CD4-positive, alpha-beta T cell (primary cell): Measurements from ENCODE around the gene OR8B2. TPM values are rescaled to one million over a fixed set of nuclear protein-coding genes. Genes with fewer than 3 reads are reported as not detected.

ENCODE experiments used
- ATAC-seq: fragments of 200-7000 bp; cut with Tn5 transposase; one replicate; pipeline ENCODE4 v1.10.0; 2022; ENCODE audit warnings: mild to moderate bottlenecking; ENCODE audit not compliant: poor library complexity
- CTCF ChIA-PET: fragments of 350-600 bp; sonication (Branson Sonifier 250); formaldehyde crosslinking; loops from one replicate; lab custom pipeline; 2021; ENCODE audit warnings: antibody characterized with exemption, inconsistent platforms; lab: Charles Lee
- POLR2A ChIA-PET: fragments of 350-600 bp; sonication (Branson Sonifier 250); formaldehyde crosslinking; loops from one replicate; lab custom pipeline; 2021; ENCODE audit warnings: antibody characterized with exemption, inconsistent platforms; lab: Charles Lee
- DNase-seq, 14 experiments: peaks; one replicate each; pipeline ENCODE4 v3.0.0-alpha.2; 2013 to 2020; ENCODE audit warnings: mixed read lengths in 2 of 14
- H3K27ac ChIP-seq, 2 donors: one replicate each; pipeline versions ENCODE4 v1.5.1 to v1.7.0; 2013; ENCODE audit warnings: low read length in 2 of 2, low read depth in 1 of 2, mild to moderate bottlenecking in 1 of 2
- H3K27me3 ChIP-seq, 2 experiments: 1 replicate in 1 of 2; 2 replicates in 1 of 2; pipeline versions ENCODE4 v1.6.1 to v1.7.0; 2013; ENCODE audit warnings: low read length in 2 of 2, control low read depth in 1 of 2, mild to moderate bottlenecking in 1 of 2, moderate library complexity in 1 of 2; ENCODE audit not compliant: insufficient read depth in 2 of 2, control insufficient read depth in 1 of 2
- H3K36me3 ChIP-seq: one replicate; pipeline ENCODE4 v1.6.1; 2013; ENCODE audit warnings: low read length, control low read depth; ENCODE audit not compliant: insufficient read depth
- H3K4me1 ChIP-seq: one replicate; pipeline ENCODE4 v1.6.1; 2013; ENCODE audit warnings: low read length, control low read depth; ENCODE audit not compliant: insufficient read depth
- H3K4me3 ChIP-seq: one replicate; pipeline ENCODE4 v1.5.1; 2013; ENCODE audit warnings: mild to moderate bottlenecking, low read length, moderate library complexity
- H3K9me3 ChIP-seq, 2 experiments: 1 replicate in 1 of 2; 2 replicates in 1 of 2; pipeline versions ENCODE4 v1.6.1 to v1.7.0; 2013; ENCODE audit warnings: low read length in 2 of 2, mild to moderate bottlenecking in 2 of 2, control low read depth in 1 of 2, moderate library complexity in 1 of 2; ENCODE audit not compliant: control insufficient read depth in 1 of 2, insufficient read depth in 1 of 2
- H3K27ac Mint-ChIP-seq: one replicate; pipeline ENCODE4 v1.8.0; 2020; ENCODE audit warnings: mixed read lengths
- H3K27me3 Mint-ChIP-seq: one replicate; pipeline ENCODE4 v1.8.0; 2021; ENCODE audit warnings: mixed read lengths
- H3K36me3 Mint-ChIP-seq: one replicate; pipeline ENCODE4 v1.8.0; 2021; ENCODE audit warnings: low read depth, mixed read lengths
- H3K4me1 Mint-ChIP-seq: one replicate; pipeline ENCODE4 v1.8.0; 2021; ENCODE audit warnings: low read depth, mixed read lengths
- H3K4me3 Mint-ChIP-seq: one replicate; pipeline ENCODE4 v1.8.0; 2020; ENCODE audit warnings: mild to moderate bottlenecking, mixed read lengths
- H3K9me3 Mint-ChIP-seq: one replicate; pipeline ENCODE4 v1.8.0; 2020; ENCODE audit warnings: mixed read lengths
- intact Hi-C, 2 experiments: fragments of 100-400 bp; cut with DNase I in 1 of 2; cut with micrococcal nuclease in 1 of 2; formaldehyde crosslinking; loops; one replicate each; pipeline versions ENCODE4 v1.15.1 to v1.9.0; 2023 to 2025; cut with DNase I, micrococcal nuclease
- total RNA-seq, 174 experiments: library from RNA in 2 of 174; stranded (reverse) in 2 of 174; gene quantifications; one replicate each; pipeline ENCODE4 v1.2.3 and lab custom pipeline; 2021 to 2026
- TF ChIP-seq, protein P1 (sequence below): fragments of 200-600 bp; IDR thresholded peaks from one replicate; pipeline ENCODE4 v1.8.0; 2022; ENCODE audit warnings: antibody characterized with exemption, mild to moderate bottlenecking

The OR8B2 gene
- total RNA-seq, 2 experiments from 2014 or later, result not detected

DNA sequence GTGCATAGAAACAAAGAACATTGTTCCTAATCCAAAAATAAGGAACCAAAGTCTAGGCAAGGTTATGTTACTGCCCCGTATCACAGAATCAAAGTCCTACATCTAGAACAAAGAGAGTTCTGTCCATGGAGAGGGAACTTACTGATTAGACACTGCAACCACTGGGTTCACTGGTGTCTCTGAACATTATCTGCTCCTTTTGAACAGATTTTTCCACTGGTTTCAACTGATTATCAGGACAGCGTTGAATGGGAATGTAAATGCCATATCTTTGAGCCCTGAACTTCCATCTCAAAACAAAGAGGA is 44.2 kb downstream of the OR8B2 start:
- Histone ChIP-seq H3K4me3 (no peak overlapping the region), H3K36me3 (no peaks in the 10 kb centered on the region), H3K27ac (no peak overlapping the region), H3K27me3 (no peaks in the 10 kb centered on the region), H3K4me1 (no peaks in the 10 kb centered on the region), H3K9me3 (no peaks in the 10 kb centered on the region)
- ATAC-seq, result no peak
- peaks cover 2% of the 10 kb centered on the region for H3K9me3 Mint-ChIP-seq
- no peak overlapping the region for H3K4me3 Mint-ChIP-seq
- CTCF ChIA-PET, result no interaction called here
- H3K27me3 Mint-ChIP-seq, result peaks cover 6% of the 10 kb centered on the region
- H3K4me1 Mint-ChIP-seq, result no peaks in the 10 kb centered on the region
- no peak overlapping the region for H3K27ac Mint-ChIP-seq
- POLR2A ChIA-PET, result no interaction called here
- H3K36me3 Mint-ChIP-seq, result no peaks in the 10 kb centered on the region
- no peak for DNase-seq
- TF ChIP-seq, protein P1, sequence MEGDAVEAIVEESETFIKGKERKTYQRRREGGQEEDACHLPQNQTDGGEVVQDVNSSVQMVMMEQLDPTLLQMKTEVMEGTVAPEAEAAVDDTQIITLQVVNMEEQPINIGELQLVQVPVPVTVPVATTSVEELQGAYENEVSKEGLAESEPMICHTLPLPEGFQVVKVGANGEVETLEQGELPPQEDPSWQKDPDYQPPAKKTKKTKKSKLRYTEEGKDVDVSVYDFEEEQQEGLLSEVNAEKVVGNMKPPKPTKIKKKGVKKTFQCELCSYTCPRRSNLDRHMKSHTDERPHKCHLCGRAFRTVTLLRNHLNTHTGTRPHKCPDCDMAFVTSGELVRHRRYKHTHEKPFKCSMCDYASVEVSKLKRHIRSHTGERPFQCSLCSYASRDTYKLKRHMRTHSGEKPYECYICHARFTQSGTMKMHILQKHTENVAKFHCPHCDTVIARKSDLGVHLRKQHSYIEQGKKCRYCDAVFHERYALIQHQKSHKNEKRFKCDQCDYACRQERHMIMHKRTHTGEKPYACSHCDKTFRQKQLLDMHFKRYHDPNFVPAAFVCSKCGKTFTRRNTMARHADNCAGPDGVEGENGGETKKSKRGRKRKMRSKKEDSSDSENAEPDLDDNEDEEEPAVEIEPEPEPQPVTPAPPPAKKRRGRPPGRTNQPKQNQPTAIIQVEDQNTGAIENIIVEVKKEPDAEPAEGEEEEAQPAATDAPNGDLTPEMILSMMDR, result no peak
- intact Hi-C loops, result no loop called here

DNA sequence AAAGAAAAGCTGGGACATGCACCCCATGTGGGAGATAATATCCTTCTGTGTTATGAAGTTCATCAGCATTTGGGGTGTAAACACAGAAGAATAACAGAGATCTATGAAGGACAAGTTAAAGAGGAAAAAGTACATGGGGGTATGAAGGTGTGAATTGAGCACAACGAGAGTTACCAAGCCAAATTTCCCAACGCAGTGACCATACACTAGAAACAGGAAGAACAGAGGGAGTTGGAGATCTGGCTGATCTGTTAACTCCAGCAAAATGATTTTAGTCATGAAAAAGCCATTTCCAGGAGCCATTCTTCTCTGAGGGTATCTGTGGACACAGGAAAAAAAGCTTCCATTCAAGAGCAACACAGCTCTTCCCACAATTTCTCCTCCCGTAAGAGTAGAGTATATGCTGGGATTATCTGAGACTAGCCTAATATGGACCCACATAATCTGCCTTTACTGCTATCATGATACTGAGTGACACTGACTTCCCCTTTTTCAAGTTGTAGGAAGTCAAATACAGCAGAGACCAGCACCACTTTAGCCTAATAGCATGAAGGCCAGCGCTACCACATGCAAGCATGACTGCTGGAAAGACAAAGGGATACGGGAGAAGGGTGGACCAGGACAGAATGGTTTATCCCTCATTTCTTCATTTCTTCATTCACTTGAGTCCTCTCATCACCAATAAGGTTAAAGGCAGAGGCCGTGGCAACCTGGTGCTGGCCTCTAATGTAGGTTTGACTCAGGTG is 44.7 kb downstream of the OR8B2 start:
- intact Hi-C loops, result no loop called here
- Histone ChIP-seq H3K27me3 (no peaks in the 10 kb centered on the region), H3K4me3 (no peak overlapping the region), H3K9me3 (no peaks in the 10 kb centered on the region), H3K36me3 (no peaks in the 10 kb centered on the region), H3K27ac (no peak overlapping the region), H3K4me1 (no peaks in the 10 kb centered on the region)
- Mint-ChIP-seq H3K27me3 (peaks cover 6% of the 10 kb centered on the region), H3K9me3 (peaks cover 2% of the 10 kb centered on the region), H3K36me3 (no peaks in the 10 kb centered on the region), H3K4me3 (no peak overlapping the region), H3K27ac (no peak overlapping the region), H3K4me1 (no peaks in the 10 kb centered on the region)
- TF ChIP-seq, protein P1, result no peak
- ChIA-PET POLR2A (no interaction called here), CTCF (no interaction called here)
- DNase-seq, result peak in 1 of 14 experiments; percentile 4
- ATAC-seq, result no peak

Other genes starting within 250 kb of the OR8B2 start
- not detected for gene OR10D3, start 201.2 kb downstream of the OR8B2 start, total RNA-seq
- not detected for gene OR8G1, start 143.4 kb downstream of the OR8B2 start, total RNA-seq
- not detected for gene OR8G5, start 128.1 kb downstream of the OR8B2 start, total RNA-seq
- not detected for gene OR8D1, start 70.5 kb downstream of the OR8B2 start, total RNA-seq
- not detected for gene OR8D2, start 64.3 kb downstream of the OR8B2 start, total RNA-seq
- not detected for gene OR8B3, start 14.5 kb upstream of the OR8B2 start, total RNA-seq
- not detected for gene OR8B4, start 40.4 kb upstream of the OR8B2 start, total RNA-seq
- not detected for gene OR8B8, start 61.2 kb upstream of the OR8B2 start, total RNA-seq
- not detected for gene OR8B12, start 159.2 kb upstream of the OR8B2 start, total RNA-seq
- not detected for gene OR8A1, start 185.5 kb upstream of the OR8B2 start, total RNA-seq
- gene PANX3, start 226.9 kb upstream of the OR8B2 start, total RNA-seq, result not detected
- gene TBRG1, start 238.4 kb upstream of the OR8B2 start, total RNA-seq, result 10 to 100 TPM; 62.4 to 65.9 TPM